HG03097 (cell line): Measurements from ENCODE around the gene TCEA2.

Source experiments
- ATAC-seq: cut with Tn5 transposase; IDR thresholded peaks from one replicate; pipeline ENCODE4 v1.9.1; 2021; ENCODE audit not compliant: unreplicated experiment, low FRiP score

Gene TCEA2

DNA sequence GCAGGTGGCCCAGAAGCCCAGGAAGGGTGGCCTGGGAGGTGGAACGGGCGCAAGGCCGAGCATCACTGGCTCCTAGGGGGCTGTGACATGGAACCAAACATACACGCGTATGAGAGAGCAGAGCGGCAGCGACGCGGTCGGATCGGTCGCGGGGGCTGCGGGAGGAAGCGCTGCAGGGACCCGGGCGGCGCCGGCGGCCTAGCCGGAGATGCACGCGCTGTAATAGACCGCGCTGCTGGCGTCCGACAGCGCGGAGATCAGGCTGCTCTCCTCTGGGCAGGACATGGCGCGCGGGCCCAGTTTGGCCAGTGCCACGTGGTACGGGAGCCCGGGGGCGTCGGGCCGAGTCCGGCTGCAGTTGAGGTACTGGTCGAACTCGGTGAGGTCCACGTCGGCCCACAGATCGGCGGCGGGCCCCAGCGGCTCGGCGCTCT, 15.0 kb upstream of the TCEA2 start:
- ATAC-seq = no peak

DNA sequence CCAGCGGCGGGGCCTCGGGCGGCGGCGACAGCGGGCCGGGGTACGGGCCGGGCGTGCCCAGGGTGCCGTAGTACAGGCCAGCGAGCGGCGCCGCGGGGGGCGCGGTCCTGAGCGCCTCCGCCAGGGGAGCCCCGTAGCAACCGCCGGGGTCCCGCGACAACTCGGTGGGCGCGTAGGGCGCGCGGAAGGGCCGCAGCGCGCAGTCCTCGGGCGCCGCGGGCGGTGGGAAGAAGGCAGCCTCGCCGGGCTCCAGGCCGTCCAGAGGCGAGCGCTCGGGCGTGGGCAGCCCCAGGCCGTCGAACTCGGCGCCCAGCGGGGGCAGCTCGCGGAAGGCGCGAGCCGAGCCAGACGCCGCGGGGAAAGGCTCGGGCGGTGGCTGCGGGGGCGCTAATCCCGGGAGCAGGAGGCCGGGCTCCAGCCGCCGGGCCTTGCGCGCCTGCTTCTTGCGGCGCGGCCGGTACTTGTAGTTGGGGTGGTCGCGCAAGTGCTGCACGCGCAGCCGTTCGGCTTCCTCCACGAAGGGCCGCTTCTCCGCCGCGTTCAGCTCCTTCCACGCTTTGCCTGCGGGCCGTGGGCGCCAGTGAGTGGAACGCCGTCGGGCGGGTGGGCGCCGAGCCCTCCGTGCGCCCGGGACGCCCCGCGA, 14.5 kb upstream of the TCEA2 start:
- ATAC-seq = no peak

GRCh38 chr20:64049060-64049877, 13.7 kb upstream of the TCEA2 start, which contains the start of gene SOX18:
SOX18 (minus strand) TSS chr20:64049639; CDS start chr20:64049516, 123 bp downstream.
- ATAC-seq = no peak

DNA sequence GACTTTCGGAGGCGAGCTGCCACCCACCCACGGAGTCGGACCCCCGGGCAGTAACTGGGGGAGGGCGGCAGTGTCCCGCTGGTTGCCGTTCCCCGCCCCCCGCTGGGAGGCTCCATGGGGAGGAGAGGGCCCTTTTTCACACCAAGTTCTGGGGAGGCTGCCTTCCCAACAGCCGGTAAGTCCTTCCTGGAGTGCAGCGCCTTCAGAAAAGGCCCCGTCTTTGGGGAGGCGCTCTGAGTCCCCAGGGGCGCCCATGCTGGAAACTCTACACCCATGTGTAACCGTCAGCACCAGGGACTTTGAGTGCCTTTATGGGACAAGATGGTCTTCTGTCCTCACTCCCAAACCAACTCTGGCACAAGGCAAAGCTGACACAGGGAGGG, 13.1 kb upstream of the TCEA2 start:
- no peak for ATAC-seq

GRCh38 chr20:64050261-64051032, 12.6 kb upstream of the TCEA2 start:
- ATAC-seq = no peak

DNA sequence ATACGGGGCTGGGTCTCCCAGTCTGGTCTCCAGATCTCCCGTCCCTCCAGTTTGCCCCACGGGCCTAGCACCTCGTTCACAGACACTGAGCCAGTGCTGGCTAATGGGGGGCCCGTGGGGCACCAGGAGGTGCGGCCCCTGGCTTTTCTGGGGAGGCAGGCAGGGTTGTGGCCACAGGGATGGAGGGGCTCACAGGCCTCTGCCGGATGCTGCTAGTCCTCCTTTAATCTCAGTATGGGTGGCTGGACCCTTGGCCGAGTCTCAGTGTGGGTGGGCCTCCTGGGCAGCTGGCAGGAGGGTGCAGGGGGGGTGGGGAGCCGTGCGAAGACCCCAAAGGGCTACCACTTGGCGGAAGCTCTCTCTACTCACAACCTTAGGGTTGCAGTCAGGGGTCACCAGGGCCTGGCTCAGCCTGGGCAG, 12.0 kb upstream of the TCEA2 start:
- no peak for ATAC-seq

GRCh38 chr20:64051561-64052325, 11.3 kb upstream of the TCEA2 start:
- ATAC-seq = no peak

DNA sequence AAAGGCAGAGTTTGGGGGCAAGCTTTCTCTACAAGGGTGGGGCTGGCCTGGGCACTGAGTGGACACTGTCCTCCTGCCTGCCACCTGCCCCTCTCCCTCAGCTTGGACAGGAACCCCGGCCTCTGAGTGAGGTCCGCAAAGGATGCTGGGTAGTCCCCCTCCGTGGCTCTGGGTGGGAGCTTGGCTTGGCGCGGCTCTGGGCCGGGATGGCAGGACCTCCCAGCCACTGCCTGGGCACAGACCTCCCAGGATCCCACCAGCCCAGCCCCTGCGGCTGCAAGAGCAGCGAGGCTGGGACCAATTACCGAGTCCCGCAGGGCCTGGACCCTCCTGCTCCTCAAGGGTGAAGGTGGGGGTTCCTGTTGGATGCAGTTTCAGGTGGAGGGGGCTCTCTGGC, 10.7 kb upstream of the TCEA2 start:
- ATAC-seq = no peak

- ATAC-seq = no peak
Observed at GRCh38 chr20:64052987-64053840, 9.8 kb upstream of the TCEA2 start.

GRCh38 chr20:64053841-64054661, 8.9 kb upstream of the TCEA2 start:
- no peak for ATAC-seq

DNA sequence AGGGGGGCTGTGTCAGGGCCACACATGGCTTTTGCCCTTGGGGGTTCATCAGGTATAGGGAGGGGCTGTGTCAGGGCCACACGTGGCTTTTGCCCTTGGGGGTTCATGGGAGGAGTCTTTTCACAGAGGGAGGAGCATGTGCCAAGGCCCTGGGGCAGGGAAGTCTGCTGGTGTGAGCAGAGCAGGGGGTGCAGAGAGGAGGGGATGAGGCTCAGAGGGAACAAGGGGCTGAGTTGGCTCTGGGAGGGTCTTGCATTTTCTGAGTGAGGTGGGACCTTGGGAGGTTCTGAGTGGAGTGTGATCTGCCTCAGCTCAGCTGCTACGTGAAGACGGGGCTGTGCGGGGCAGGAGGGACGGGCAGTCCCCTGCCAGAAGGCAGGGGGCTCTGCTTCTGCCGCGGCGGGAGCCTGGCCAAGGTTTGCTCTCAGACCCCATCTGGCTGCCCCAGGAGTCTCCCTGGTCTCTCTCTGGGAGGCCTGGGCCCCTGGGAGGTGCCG, 7.6 kb upstream of the TCEA2 start:
- ATAC-seq = no peak

GRCh38 chr20:64055893-64056638, 6.9 kb upstream of the TCEA2 start:
- ATAC-seq = no peak

DNA sequence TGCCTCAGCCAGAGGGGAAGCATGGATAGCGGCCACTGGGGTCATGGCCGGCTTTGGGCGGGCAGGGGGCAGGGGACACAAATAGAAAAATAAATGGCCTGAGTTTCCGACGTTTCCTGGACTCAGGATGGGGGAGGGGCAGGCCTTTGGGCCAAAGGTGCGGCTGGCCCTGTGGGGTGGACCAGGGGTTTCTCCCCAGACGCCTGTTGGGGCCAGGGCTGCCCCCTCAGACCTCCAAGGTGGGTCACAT, 6.4 kb upstream of the TCEA2 start:
- no peak for ATAC-seq

- no peak for ATAC-seq
Observed at GRCh38 chr20:64056889-64057627, 5.9 kb upstream of the TCEA2 start.

GRCh38 chr20:64057628-64058498, 5.1 kb upstream of the TCEA2 start:
- no peak for ATAC-seq

GRCh38 chr20:64058536-64058935, 4.5 kb upstream of the TCEA2 start:
- no peak for ATAC-seq

DNA sequence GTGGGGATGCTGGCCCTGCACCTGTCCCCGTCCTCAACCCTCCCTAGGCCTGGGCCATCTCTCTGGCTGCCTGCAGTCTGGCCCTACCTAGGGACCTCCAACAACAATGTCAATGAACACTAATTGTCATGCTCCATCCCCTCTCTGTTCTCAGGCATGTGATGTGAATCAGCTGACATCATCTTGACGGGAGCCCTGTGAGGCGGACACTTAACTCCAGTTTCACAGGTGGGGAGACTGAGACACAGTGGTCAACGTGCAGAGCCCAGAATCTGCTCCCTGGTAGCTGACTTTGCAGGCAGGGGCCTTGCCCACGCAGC, 762 bp upstream of the TCEA2 start:
- no peak for ATAC-seq
